B cell (primary cell): ENCODE measurements around the gene SMTN. TPM values are rescaled to one million over a fixed set of nuclear protein-coding genes. Genes with fewer than 3 reads are reported as not detected.

ENCODE experiments used
- ATAC-seq: fragments of 200-7000 bp; cut with Tn5 transposase; one replicate; pipeline ENCODE4 v1.10.0; 2021; ENCODE audit warnings: low read depth, mild to moderate bottlenecking, moderate number of reproducible peaks, moderate library complexity
- CTCF ChIA-PET: fragments of 350-600 bp; sonication (Branson Sonifier 250); formaldehyde crosslinking; loops from one replicate; lab custom pipeline; 2021; ENCODE audit warnings: antibody characterized with exemption, inconsistent platforms; lab: Charles Lee
- POLR2A ChIA-PET: fragments of 350-600 bp; sonication (Branson Sonifier 250); formaldehyde crosslinking; loops from one replicate; lab custom pipeline; 2021; ENCODE audit warnings: antibody characterized with exemption; lab: Charles Lee
- DNase-seq: peaks from one replicate; pipeline ENCODE4 v3.0.0; 2013
- H2AFZ ChIP-seq: 2 replicates; pipeline ENCODE4 v1.6.1; 2012; ENCODE audit warnings: mild to moderate bottlenecking, low read depth, low read length; ENCODE audit not compliant: insufficient read depth, poor library complexity, severe bottlenecking
- H3K27ac ChIP-seq, 2 donors: 1 replicate in 1 of 2; 2 replicates in 1 of 2; pipeline ENCODE4 v1.5.1; 2012 to 2013; ENCODE audit warnings: low read length in 2 of 2, mild to moderate bottlenecking in 2 of 2, moderate library complexity in 1 of 2
- H3K27me3 ChIP-seq, 4 experiments: fragments of 200-600 bp in 1 of 4; sonication (generic) in 1 of 4; replicated peaks in 1 of 4; 1 replicate in 2 of 4; 2 replicates in 2 of 4; pipeline versions ENCODE4 v1.6.1 to v1.7.0; 2013 to 2016; ENCODE audit warnings: low read length in 3 of 4, mild to moderate bottlenecking in 2 of 4, mixed read lengths in 1 of 4, moderate library complexity in 1 of 4; ENCODE audit not compliant: insufficient read depth in 4 of 4, control insufficient read depth in 3 of 4; ENCODE audit errors: control extremely low read depth in 1 of 4
- H3K36me3 ChIP-seq, 2 experiments: replicated peaks in 1 of 2; 1 replicate in 1 of 2; 2 replicates in 1 of 2; pipeline versions ENCODE4 v1.6.1 to v1.7.1; 2013; ENCODE audit warnings: low read length in 1 of 2; ENCODE audit not compliant: insufficient read depth in 2 of 2, control insufficient read depth in 1 of 2; ENCODE audit errors: control extremely low read depth in 1 of 2, extremely low read depth in 1 of 2
- H3K4me1 ChIP-seq, 2 donors: fragments of 200-600 bp in 1 of 2; sonication (generic) in 1 of 2; 1 replicate in 1 of 2; 2 replicates in 1 of 2; pipeline versions ENCODE4 v1.5.1 to v1.6.1; 2013 to 2017; ENCODE audit warnings: low read length in 2 of 2; ENCODE audit not compliant: control insufficient read depth in 2 of 2, insufficient read depth in 2 of 2
- H3K4me2 ChIP-seq: replicated peaks from 2 replicates; pipeline ENCODE3; 2012; ENCODE audit warnings: mild to moderate bottlenecking, low read depth, low read length; ENCODE audit not compliant: poor library complexity, severe bottlenecking
- H3K4me3 ChIP-seq, 5 experiments: fragments of 200-600 bp in 1 of 5; sonication (generic) in 1 of 5; 1 replicate in 3 of 5; 2 replicates in 2 of 5; pipeline versions ENCODE4 v1.5.1 to v1.7.0; 2011 to 2016; ENCODE audit warnings: low read length in 4 of 5, mild to moderate bottlenecking in 4 of 5, low read depth in 2 of 5, control low read depth in 1 of 5, moderate library complexity in 1 of 5; ENCODE audit not compliant: insufficient read depth in 1 of 5; ENCODE audit errors: control extremely low read depth in 1 of 5, extremely low read depth in 1 of 5
- H3K79me2 ChIP-seq: fragments of 200-600 bp; sonication (generic); one replicate; pipeline ENCODE4 v1.6.0; 2016; ENCODE audit warnings: low read length; ENCODE audit not compliant: control insufficient read depth, insufficient read depth
- H3K9ac ChIP-seq: fragments of 200-600 bp; sonication (generic); 2 replicates; pipeline ENCODE4 v1.6.1; 2017; ENCODE audit warnings: mild to moderate bottlenecking, low read length, moderate library complexity
- H3K9me3 ChIP-seq, 3 donors: one replicate each; pipeline versions ENCODE4 v1.6.1 to v1.7.1; 2013; ENCODE audit warnings: low read length in 2 of 3; ENCODE audit not compliant: control insufficient read depth in 2 of 3, insufficient read depth in 1 of 3; ENCODE audit errors: control extremely low read depth in 1 of 3
- H4K20me1 ChIP-seq: 2 replicates; pipeline ENCODE4 v1.6.0; 2012; ENCODE audit warnings: mild to moderate bottlenecking, low read length; ENCODE audit not compliant: insufficient read depth, control insufficient read depth, poor library complexity, severe bottlenecking
- H3K27ac Mint-ChIP-seq: one replicate; pipeline ENCODE4 v1.8.0; 2021; ENCODE audit warnings: mixed read lengths
- H3K27me3 Mint-ChIP-seq: one replicate; pipeline ENCODE4 v1.8.0; 2021; ENCODE audit warnings: mixed read lengths
- H3K4me1 Mint-ChIP-seq: one replicate; pipeline ENCODE4 v1.8.0; 2021; ENCODE audit warnings: mixed read lengths
- H3K4me3 Mint-ChIP-seq: one replicate; pipeline ENCODE4 v1.8.0; 2021; ENCODE audit warnings: mixed read lengths
- H3K9me3 Mint-ChIP-seq: one replicate; pipeline ENCODE4 v1.8.0; 2022; ENCODE audit warnings: mixed read lengths; ENCODE audit not compliant: insufficient read depth
- CTCF ChIP-seq: fragments of 200-600 bp; IDR thresholded peaks from one replicate; pipeline ENCODE4 v1.8.0; 2022; ENCODE audit warnings: antibody characterized with exemption, mild to moderate bottlenecking
- EZH2 ChIP-seq: IDR thresholded peaks from 2 replicates; pipeline ENCODE4 v1.6.1; 2012; ENCODE audit warnings: borderline replicate concordance, low read depth, mild to moderate bottlenecking, moderate library complexity, low read length; ENCODE audit not compliant: insufficient read depth, poor library complexity, severe bottlenecking
- WGBS: methylation state at CpG from one replicate; pipeline ENCODE4 v1.1.5; 2013; ENCODE audit warnings: missing lambda C conversion rate; ENCODE audit not compliant: insufficient coverage; 5-methylcytosine and 5-hydroxymethylcytosine counted together
- intact Hi-C: fragments of 100-400 bp; cut with micrococcal nuclease; formaldehyde crosslinking; loops from one replicate; pipeline ENCODE4 v1.10.0; 2022
- polyA plus RNA-seq: library from polyadenylated mRNA; depleted of rRNA; stranded (reverse); fragments of >200 nt; gene quantifications from 2 replicates; pipeline ENCODE4 v1.2.3, GENCODE V29; 2012
- total RNA-seq, 2 donors: library from RNA; stranded (reverse); fragments of 120-200 nt in 1 of 2; gene quantifications; 1 replicate in 1 of 2; 2 replicates in 1 of 2; pipeline versions ENCODE4 v1.2.3 to v1.2.4, GENCODE V29; 2013 to 2022

SMTN gene
- total and polyA plus RNA-seq, 2 donors (not counting 1 experiment from before 2014, with no cell fraction given) = 4.0 to 7.0 TPM

GRCh38 chr22:31135706-31136105, 54.6 kb downstream of the SMTN start:
- Histone ChIP-seq H3K4me3 (no peak overlapping the region), H3K79me2 (no peaks in the 10 kb centered on the region)

GRCh38 chr22:31136155-31136554, 55.0 kb downstream of the SMTN start:
- Mint-ChIP-seq H3K4me1 (no peaks in the 10 kb centered on the region), H3K4me3 (no peak overlapping the region), H3K9me3 (no peaks in the 10 kb centered on the region), H3K27me3 (no peaks in the 10 kb centered on the region), H3K27ac (no peak overlapping the region)
- Histone ChIP-seq H3K27me3 (peaks cover 0 to 3% (median 0%) of the 10 kb centered on the region in 4 experiments), H3K36me3 (no peaks in the 10 kb centered on the region), H3K9me3 (no peaks in the 10 kb centered on the region), H3K4me3 (no peak overlapping the region), H4K20me1 (no peaks in the 10 kb centered on the region), H3K9ac (no peak overlapping the region), H3K4me1 (no peaks in the 10 kb centered on the region), H3K4me2 (no peak overlapping the region), H2AFZ (no peak overlapping the region), H3K79me2 (no peaks in the 10 kb centered on the region), H3K27ac (no peak overlapping the region)
- DNase-seq (no peak), ATAC-seq (no peak)
- no peak for TF ChIP-seq CTCF
- no peak for TF ChIP-seq EZH2
- intact Hi-C loops = no loop called here
- WGBS = 84% methylated on average over 7 of the region's 9 CpGs
- CTCF ChIA-PET = no interaction called here
- POLR2A ChIA-PET = no interaction called here

More at GRCh38 chr22:31135706-31136105, 54.6 kb downstream of the SMTN start:
- no peaks in the 10 kb centered on the region for H3K4me1 ChIP-seq
- Mint-ChIP-seq H3K4me1 (no peaks in the 10 kb centered on the region), H3K27ac (no peak overlapping the region), H3K9me3 (no peaks in the 10 kb centered on the region), H3K27me3 (no peaks in the 10 kb centered on the region), H3K4me3 (no peak overlapping the region)
- intact Hi-C loops = no loop called here
- no peaks in the 10 kb centered on the region for H3K9me3 ChIP-seq
- CTCF ChIA-PET = no interaction called here
- ATAC-seq = no peak
- H3K27me3 ChIP-seq = peaks cover 0 to 3% (median 0%) of the 10 kb centered on the region in 4 experiments
- H3K27ac ChIP-seq = no peak overlapping the region
- no peaks in the 10 kb centered on the region for H4K20me1 ChIP-seq
- no peak for DNase-seq
- H3K4me2 ChIP-seq = no peak overlapping the region
- TF ChIP-seq CTCF (no peak), EZH2 (no peak)
- no peak overlapping the region for H2AFZ ChIP-seq
- H3K36me3 ChIP-seq = no peaks in the 10 kb centered on the region
- POLR2A ChIA-PET = no interaction called here
- 94% methylated on average over 6 of the region's 6 CpGs for WGBS
- H3K9ac ChIP-seq = no peak overlapping the region
